ENCODE data around the gene SPESP1.

GRCh38 chr15:68966996-68967395 is 36.7 kb downstream of the SPESP1 start:
- no peak for TF ChIP-seq POLR2A (IDR thresholded peaks at IDR 0.05)
- TF ChIP-seq, protein P1, sequence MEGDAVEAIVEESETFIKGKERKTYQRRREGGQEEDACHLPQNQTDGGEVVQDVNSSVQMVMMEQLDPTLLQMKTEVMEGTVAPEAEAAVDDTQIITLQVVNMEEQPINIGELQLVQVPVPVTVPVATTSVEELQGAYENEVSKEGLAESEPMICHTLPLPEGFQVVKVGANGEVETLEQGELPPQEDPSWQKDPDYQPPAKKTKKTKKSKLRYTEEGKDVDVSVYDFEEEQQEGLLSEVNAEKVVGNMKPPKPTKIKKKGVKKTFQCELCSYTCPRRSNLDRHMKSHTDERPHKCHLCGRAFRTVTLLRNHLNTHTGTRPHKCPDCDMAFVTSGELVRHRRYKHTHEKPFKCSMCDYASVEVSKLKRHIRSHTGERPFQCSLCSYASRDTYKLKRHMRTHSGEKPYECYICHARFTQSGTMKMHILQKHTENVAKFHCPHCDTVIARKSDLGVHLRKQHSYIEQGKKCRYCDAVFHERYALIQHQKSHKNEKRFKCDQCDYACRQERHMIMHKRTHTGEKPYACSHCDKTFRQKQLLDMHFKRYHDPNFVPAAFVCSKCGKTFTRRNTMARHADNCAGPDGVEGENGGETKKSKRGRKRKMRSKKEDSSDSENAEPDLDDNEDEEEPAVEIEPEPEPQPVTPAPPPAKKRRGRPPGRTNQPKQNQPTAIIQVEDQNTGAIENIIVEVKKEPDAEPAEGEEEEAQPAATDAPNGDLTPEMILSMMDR (IDR thresholded peaks at IDR 0.05 in 4 of 5, conservative IDR thresholded peaks at IDR 0.05 in 1 of 5), result no peak

Measured in gastrocnemius medialis (tissue), 4 donors.